BLaER1 treated with 17β-estradiol and CSF1 and Interleukin-3, amounts not matched to agents 10 nM and 100 nM (cell line): ENCODE results near the gene TGFA.

Experiments used
- H3K27ac ChIP-seq, 11 experiments: shearing (Covaris generic); formaldehyde crosslinking; 2 replicates each; pipeline ENCODE4 v1.8.1; 2022
- H3K27me3 ChIP-seq, 11 experiments: shearing (Covaris generic); formaldehyde crosslinking; 2 replicates each; pipeline ENCODE4 v1.8.1; 2022
- H3K36me3 ChIP-seq, 11 experiments: shearing (Covaris generic); formaldehyde crosslinking; 2 replicates each; pipeline ENCODE4 v1.8.1; 2022
- H3K4me1 ChIP-seq, 10 experiments: shearing (Covaris generic); formaldehyde crosslinking; 2 replicates each; pipeline ENCODE4 v1.8.1; 2022
- H3K4me2 ChIP-seq, 11 experiments: shearing (Covaris generic); formaldehyde crosslinking; 2 replicates each; pipeline ENCODE4 v1.8.1; 2022
- H3K4me3 ChIP-seq, 10 experiments: shearing (Covaris generic); formaldehyde crosslinking; 2 replicates each; pipeline ENCODE4 v1.8.1; 2022
- H3K9ac ChIP-seq, 11 experiments: shearing (Covaris generic); formaldehyde crosslinking; 2 replicates each; pipeline ENCODE4 v1.8.1; 2022
- H3K9me3 ChIP-seq, 11 experiments: shearing (Covaris generic); formaldehyde crosslinking; replicated peaks in 1 of 11; 2 replicates each; pipeline ENCODE4 v1.8.1; 2022
- H4K20me1 ChIP-seq, 11 experiments: shearing (Covaris generic); formaldehyde crosslinking; 2 replicates each; pipeline ENCODE4 v1.8.1; 2022
- Cebpa-rat ChIP-seq, 11 experiments: shearing (Covaris generic); IDR thresholded peaks; 2 replicates each; pipeline ENCODE4 v1.8.1; 2022

The TGFA gene

GRCh38 chr2:70532244-70532935 is 21.2 kb downstream of the TGFA start:
- peak overlapping the region in 4 of 11 experiments; percentile 25 to 74 (median 56); a peak in 8 of 22 replicates for H3K4me2 ChIP-seq
- H3K27ac ChIP-seq = no peak overlapping the region
- no peak overlapping the region for H3K4me3 ChIP-seq
- peaks cover 0 to 51% (median 18%) of the 10 kb centered on the region in 10 experiments; a peak in 13 of 20 replicates for H3K4me1 ChIP-seq
- peaks cover 0 to 35% (median 0%) of the 10 kb centered on the region in 11 experiments; a peak in 3 of 22 replicates for H4K20me1 ChIP-seq
- H3K9me3 ChIP-seq = peaks cover 14 to 27% (median 20%) of the 10 kb centered on the region in 11 experiments
- TF ChIP-seq Cebpa-rat (IDR thresholded peaks at IDR 0.05) = no peak
- peaks cover 0 to 5% (median 0%) of the 10 kb centered on the region in 11 experiments; a peak in 3 of 22 replicates for H3K36me3 ChIP-seq
- H3K9ac ChIP-seq = no peak overlapping the region
- H3K27me3 ChIP-seq = no peaks in the 10 kb centered on the region

DNA sequence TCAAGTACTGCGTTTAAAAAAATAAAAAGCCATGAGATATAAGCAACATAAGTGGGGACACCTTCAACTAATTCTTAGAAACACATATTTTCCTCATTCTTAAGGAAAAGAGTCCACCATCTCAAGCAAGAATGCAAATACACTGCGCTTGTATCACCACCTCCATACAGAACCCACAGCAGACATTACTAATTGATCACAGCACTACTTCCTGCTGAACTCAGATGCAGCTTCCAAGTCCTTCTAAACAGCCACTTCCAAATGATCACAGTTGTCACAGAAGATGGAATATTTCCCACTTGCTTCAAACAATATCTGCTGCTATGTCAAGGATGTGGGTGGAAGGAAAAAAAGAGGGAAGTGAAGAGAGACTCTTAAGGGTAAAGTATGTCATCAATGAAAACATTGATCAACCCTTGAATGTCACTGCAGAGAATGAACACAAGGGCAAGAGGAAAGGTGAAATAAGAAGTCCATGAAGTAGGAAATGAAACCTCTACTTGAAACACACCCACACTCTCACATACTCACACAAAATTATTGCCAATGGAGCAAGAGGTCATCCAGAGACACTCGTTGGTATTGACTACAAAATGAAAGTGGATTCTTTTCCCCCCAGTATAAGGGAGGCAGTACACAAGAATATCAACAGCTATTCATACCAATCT is 22.1 kb downstream of the TGFA start:
- Histone ChIP-seq H3K9ac (no peak overlapping the region), H3K27ac (no peak overlapping the region), H3K4me2 (peak overlapping the region in 5 of 11 experiments; percentile 12 to 74 (median 42); a peak in 9 of 22 replicates), H3K36me3 (no peaks in the 10 kb centered on the region; a peak in 2 of 22 replicates), H3K4me3 (no peak overlapping the region), H4K20me1 (peaks cover 0 to 35% (median 0%) of the 10 kb centered on the region in 11 experiments; a peak in 3 of 22 replicates), H3K27me3 (no peaks in the 10 kb centered on the region), H3K9me3 (peaks cover 5 to 19% (median 12%) of the 10 kb centered on the region in 11 experiments), H3K4me1 (peaks cover 0 to 60% (median 26%) of the 10 kb centered on the region in 10 experiments; a peak in 15 of 20 replicates)
- TF ChIP-seq Cebpa-rat (IDR thresholded peaks at IDR 0.05) = no peak

DNA sequence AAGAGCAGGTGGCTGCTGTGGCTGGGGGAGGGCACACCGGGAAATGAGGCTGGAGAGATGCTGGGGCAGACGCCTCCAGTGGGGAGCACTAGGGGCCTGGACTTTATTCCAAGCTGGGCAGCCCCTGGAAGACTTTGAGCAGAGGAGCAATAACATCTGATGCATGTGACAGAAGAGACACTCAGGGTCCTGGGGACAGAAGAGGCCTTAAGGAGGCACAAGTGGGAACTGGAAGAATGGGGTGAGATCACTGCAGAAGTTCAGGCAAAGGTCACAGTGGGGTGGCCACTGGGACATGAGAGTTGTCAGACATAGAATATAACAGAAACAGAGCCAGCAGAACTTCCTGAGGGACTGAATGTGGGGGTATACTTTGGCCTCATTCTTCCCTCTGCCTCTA is 24.0 kb downstream of the TGFA start:
- H3K9me3 ChIP-seq = peaks cover 0 to 11% (median 6%) of the 10 kb centered on the region in 11 experiments; a peak in 6 of 22 replicates
- H3K4me1 ChIP-seq = peaks cover 2 to 79% (median 46%) of the 10 kb centered on the region in 10 experiments
- no peak for TF ChIP-seq Cebpa-rat (IDR thresholded peaks at IDR 0.05)
- no peaks in the 10 kb centered on the region for H3K36me3 ChIP-seq
- H3K27me3 ChIP-seq = no peaks in the 10 kb centered on the region
- peak overlapping the region in 5 of 11 experiments; percentile 2 to 74 (median 47); a peak in 9 of 22 replicates for H3K4me2 ChIP-seq
- H3K4me3 ChIP-seq = no peak overlapping the region
- H3K9ac ChIP-seq = no peak overlapping the region
- H3K27ac ChIP-seq = no peak overlapping the region
- H4K20me1 ChIP-seq = peaks cover 0 to 35% (median 0%) of the 10 kb centered on the region in 11 experiments; a peak in 3 of 22 replicates

DNA sequence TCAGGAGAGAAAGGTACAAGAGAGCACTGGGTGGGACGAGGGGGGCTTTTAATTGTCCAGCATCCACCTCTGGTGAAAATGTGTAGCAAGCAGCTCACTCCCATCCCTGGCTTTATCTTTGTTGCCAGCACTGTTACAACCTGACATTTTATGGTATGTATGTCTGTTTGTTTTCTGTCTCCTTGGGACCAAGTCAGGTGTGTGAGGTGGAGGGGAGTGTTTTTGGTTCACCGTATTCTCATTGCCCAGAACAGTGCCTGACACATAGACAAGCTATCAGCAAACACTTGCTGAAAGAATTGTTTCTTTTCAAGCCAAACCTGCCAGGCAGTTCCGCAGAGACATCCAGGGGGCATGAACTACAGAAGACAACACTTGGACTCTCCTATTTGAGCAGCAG is 24.7 kb downstream of the TGFA start:
- H3K27ac ChIP-seq = no peak overlapping the region
- no peaks in the 10 kb centered on the region for H3K36me3 ChIP-seq
- no peak overlapping the region; a peak in 1 of 22 replicates for H3K4me2 ChIP-seq
- H3K4me3 ChIP-seq = no peak overlapping the region
- H3K27me3 ChIP-seq = no peaks in the 10 kb centered on the region
- TF ChIP-seq Cebpa-rat (IDR thresholded peaks at IDR 0.05) = no peak
- peaks cover 0 to 30% (median 0%) of the 10 kb centered on the region in 11 experiments; a peak in 2 of 22 replicates for H4K20me1 ChIP-seq
- H3K9me3 ChIP-seq = peaks cover 0 to 11% (median 6%) of the 10 kb centered on the region in 11 experiments; a peak in 6 of 22 replicates
- peaks cover 9 to 86% (median 52%) of the 10 kb centered on the region in 10 experiments for H3K4me1 ChIP-seq
- H3K9ac ChIP-seq = no peak overlapping the region

DNA sequence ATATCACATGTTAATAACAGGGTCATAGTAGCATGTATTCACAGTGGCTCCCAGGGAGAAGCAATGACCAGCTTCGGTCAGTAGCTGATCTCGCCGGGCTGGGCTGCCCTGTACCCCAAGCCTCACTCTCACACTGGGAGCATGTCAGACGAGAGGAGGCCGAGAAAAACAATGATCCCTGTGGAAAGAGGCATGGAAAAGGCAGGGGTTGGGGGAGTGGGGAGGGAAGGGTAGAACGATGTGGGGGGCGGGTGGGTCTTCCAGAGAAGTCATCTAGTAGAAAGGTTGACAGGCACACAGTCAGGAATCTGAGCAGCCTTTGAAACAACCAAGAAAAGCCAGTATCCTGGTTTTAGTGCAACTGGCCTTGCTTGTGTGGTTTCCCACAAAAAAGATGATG is 25.4 kb downstream of the TGFA start:
- TF ChIP-seq Cebpa-rat (IDR thresholded peaks at IDR 0.05) = no peak
- H3K27ac ChIP-seq = no peak overlapping the region
- H3K9me3 ChIP-seq = peaks cover 0 to 11% (median 6%) of the 10 kb centered on the region in 11 experiments; a peak in 6 of 22 replicates
- no peaks in the 10 kb centered on the region for H3K27me3 ChIP-seq
- H3K9ac ChIP-seq = no peak overlapping the region
- no peak overlapping the region for H3K4me3 ChIP-seq
- H4K20me1 ChIP-seq = peaks cover 0 to 27% (median 0%) of the 10 kb centered on the region in 11 experiments; a peak in 2 of 22 replicates
- no peaks in the 10 kb centered on the region for H3K36me3 ChIP-seq
- H3K4me2 ChIP-seq = peak overlapping the region in 4 of 11 experiments; percentile 6 to 55 (median 19); a peak in 6 of 22 replicates
- H3K4me1 ChIP-seq = peaks cover 16 to 92% (median 59%) of the 10 kb centered on the region in 10 experiments

- Histone ChIP-seq H3K27ac (0 out of 22 replicates have a peak overlapping the region, but pooled peaks of 1 of the 11 experiments have one; percentile 11), H3K4me3 (no peak overlapping the region), H3K4me2 (peak overlapping the region in 7 of 11 experiments; percentile 6 to 90 (median 29); a peak in 11 of 22 replicates), H3K9me3 (peaks cover 0 to 11% (median 6%) of the 10 kb centered on the region in 11 experiments; a peak in 6 of 22 replicates), H3K36me3 (0 out of 22 replicates have a peak, but pooled peaks cover 0 to 3% (median 0%) of the 10 kb centered on the region in 11 experiments), H3K9ac (no peak overlapping the region), H3K27me3 (no peaks in the 10 kb centered on the region), H4K20me1 (peaks cover 0 to 27% (median 0%) of the 10 kb centered on the region in 11 experiments; a peak in 2 of 22 replicates), H3K4me1 (peaks cover 19 to 95% (median 66%) of the 10 kb centered on the region in 10 experiments)
- no peak for TF ChIP-seq Cebpa-rat (IDR thresholded peaks at IDR 0.05)
Measured at GRCh38 chr2:70527447-70528080, 26.1 kb downstream of the TGFA start.

DNA sequence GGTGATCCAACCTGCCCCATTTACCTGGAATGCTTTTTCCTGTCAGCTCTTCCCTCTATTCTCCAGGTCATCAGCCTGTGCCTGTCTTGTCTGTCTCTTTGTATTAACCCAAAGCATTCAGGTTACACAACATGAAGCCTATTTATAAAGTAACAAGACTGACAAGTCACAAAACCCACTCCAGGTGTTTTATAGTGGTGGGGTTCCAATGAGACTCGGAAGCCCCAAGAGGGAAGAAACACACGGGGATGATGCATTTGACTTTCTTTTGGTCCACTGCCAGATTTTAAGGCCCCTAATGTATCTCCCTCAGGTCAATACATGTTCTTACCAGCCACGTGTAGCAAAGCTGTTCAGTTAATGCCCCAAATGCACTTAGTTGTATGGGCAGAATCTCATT is 27.5 kb downstream of the TGFA start:
- H3K9me3 ChIP-seq = peaks cover 0 to 7% (median 1%) of the 10 kb centered on the region in 11 experiments; a peak in 6 of 22 replicates
- H4K20me1 ChIP-seq = peaks cover 0 to 26% (median 0%) of the 10 kb centered on the region in 11 experiments; a peak in 2 of 22 replicates
- no peaks in the 10 kb centered on the region for H3K27me3 ChIP-seq
- H3K27ac ChIP-seq = peak overlapping the region in 8 of 11 experiments; percentile 84 to 94 (median 88); a peak in 11 of 22 replicates
- H3K4me1 ChIP-seq = peaks cover 19 to 96% (median 68%) of the 10 kb centered on the region in 10 experiments
- H3K9ac ChIP-seq = no peak overlapping the region
- H3K4me3 ChIP-seq = no peak overlapping the region
- peak overlapping the region in 9 of 11 experiments; percentile 78 to 92 (median 90); a peak in 15 of 22 replicates for H3K4me2 ChIP-seq
- H3K36me3 ChIP-seq = 0 out of 22 replicates have a peak, but pooled peaks cover 0 to 4% (median 0%) of the 10 kb centered on the region in 11 experiments
- no peak for TF ChIP-seq Cebpa-rat (IDR thresholded peaks at IDR 0.05)

DNA sequence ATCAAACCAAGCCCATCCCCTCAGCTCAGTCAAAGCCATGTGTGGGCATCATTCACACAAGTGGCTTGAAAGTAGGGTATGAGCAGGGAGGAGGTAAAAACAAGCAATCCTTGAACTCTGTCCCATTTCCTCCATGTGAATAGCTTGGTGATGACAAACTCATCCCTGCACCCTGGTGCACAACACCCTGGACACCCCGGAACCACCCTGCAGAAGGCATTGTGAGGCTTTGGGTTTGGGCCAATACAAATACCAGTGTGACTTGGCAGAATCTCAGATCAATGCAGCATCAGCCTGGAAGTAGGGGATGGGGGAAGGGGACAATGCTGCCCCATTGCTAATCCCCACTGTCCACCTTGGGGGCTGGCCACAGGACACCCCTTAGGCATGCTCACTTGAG is 28.6 kb downstream of the TGFA start:
- 0 out of 22 replicates have a peak, but pooled peaks cover 0 to 4% (median 0%) of the 10 kb centered on the region in 11 experiments for H3K36me3 ChIP-seq
- H4K20me1 ChIP-seq = peaks cover 0 to 15% (median 0%) of the 10 kb centered on the region in 11 experiments; a peak in 2 of 22 replicates
- no peak for TF ChIP-seq Cebpa-rat (IDR thresholded peaks at IDR 0.05)
- H3K4me3 ChIP-seq = 0 out of 20 replicates have a peak overlapping the region, but pooled peaks of 1 of the 10 experiments have one; percentile 0
- H3K9ac ChIP-seq = peak overlapping the region in 8 of 11 experiments; percentile 63 to 78 (median 73); a peak in 11 of 22 replicates
- no peaks in the 10 kb centered on the region for H3K27me3 ChIP-seq
- peak overlapping the region; percentile 65 to 92 (median 89) for H3K4me2 ChIP-seq
- H3K4me1 ChIP-seq = peaks cover 19 to 98% (median 63%) of the 10 kb centered on the region in 10 experiments
- H3K27ac ChIP-seq = peak overlapping the region in 10 of 11 experiments; percentile 69 to 94 (median 88); a peak in 19 of 22 replicates
- no peaks in the 10 kb centered on the region for H3K9me3 ChIP-seq
